H1 (cell line): Measurements from ENCODE around the gene TTBK2. TPM values are rescaled to one million over a fixed set of nuclear protein-coding genes. Genes with fewer than 3 reads are reported as not detected.

Experiments
- CBX5 ChIP-seq: fragments of 300-800, 300-1000 bp; sonication (generic); IDR thresholded peaks from 2 replicates; pipeline ENCODE4 v1.7.1; 2016; ENCODE audit warnings: antibody characterized with exemption, low read length, low read depth
- CHD2 ChIP-seq: IDR thresholded peaks from 2 replicates; pipeline ENCODE4 v1.6.1; 2012; ENCODE audit warnings: low read length, improper control_type of control experiment
- SRF ChIP-seq: IDR thresholded peaks from 2 replicates; pipeline ENCODE4 v1.6.1; 2011; ENCODE audit warnings: mild to moderate bottlenecking, low read depth, low read length, moderate library complexity
- SUZ12 ChIP-seq: fragments of 200-600 bp; sonication (generic); IDR thresholded peaks from 2 replicates; pipeline ENCODE4 v1.6.1; 2012; ENCODE audit warnings: mild to moderate bottlenecking, inconsistent platforms, low read length, moderate library complexity, mixed read lengths
- polyA plus RNA-seq, 7 experiments: library from polyadenylated mRNA; depleted of rRNA in 3 of 7; stranded (reverse) in 5 of 7; unstranded in 2 of 7; fragments of >200 nt in 5 of 7; fragments of 200-250 nt in 2 of 7; gene quantifications; 1 replicate in 5 of 7; 2 replicates in 1 of 7; 4 replicates in 1 of 7; pipeline versions ENCODE4 v1.2.1 to v1.2.3, GENCODE V29; 2011 to 2013; ENCODE audit warnings: missing spikeins in 2 of 7, mixed read lengths in 2 of 7
- total RNA-seq: library from RNA; stranded (reverse); fragmentation: NEBNext Ultra II Directional; extraction: Animal tissue kit (Norgen Biotek cat#: 25700); gene quantifications from 2 replicates; pipeline ENCODE4 v1.2.1, GENCODE V29; 2021

Gene TTBK2
- total and polyA plus RNA-seq, 2 of the 8 experiments (the other 6 are each of a cell fraction or from before 2014, with no cell fraction given) = 2.7 to 18.2 TPM

GRCh38 chr15:42692536-42692935, 228.0 kb downstream of the TTBK2 start (continued):
- TF ChIP-seq CHD2 (no peak), SUZ12 (no peak), CBX5 (no peak), SRF (no peak)
